H1 (cell line): Measurements from ENCODE around the gene PTHLH. TPM values are rescaled to one million over a fixed set of nuclear protein-coding genes. Genes with fewer than 3 reads are reported as not detected.

Experiments
- BRCA1 ChIP-seq: IDR thresholded peaks from 2 replicates; pipeline ENCODE4 v1.6.1; 2012; ENCODE audit warnings: low read depth, low read length, improper control_type of control experiment
- CTBP2 ChIP-seq: IDR thresholded peaks from 2 replicates; pipeline ENCODE4 v1.7.0; 2011; ENCODE audit warnings: borderline replicate concordance, mild to moderate bottlenecking, moderate library complexity, mixed read lengths, low read length; ENCODE audit not compliant: insufficient read depth, insufficient read length
- CTCF ChIP-seq, 3 experiments: IDR thresholded peaks; 1 replicate in 2 of 3; 2 replicates in 1 of 3; pipeline versions ENCODE4 v1.5.1 to v1.6.1; 2011; ENCODE audit warnings: low read length in 3 of 3, mild to moderate bottlenecking in 3 of 3, inconsistent platforms in 2 of 3, low read depth in 1 of 3, moderate library complexity in 1 of 3; ENCODE audit not compliant: insufficient read depth in 1 of 3; ENCODE audit errors: control extremely low read depth in 1 of 3
- EZH2 ChIP-seq: fragments of 200-600 bp; sonication (generic); IDR thresholded peaks from 2 replicates; pipeline ENCODE4 v1.7.1; 2012; ENCODE audit warnings: low read depth, mild to moderate bottlenecking, moderate library complexity, low read length, inconsistent platforms; ENCODE audit not compliant: severe bottlenecking
- KDM5A ChIP-seq: fragments of 200-600 bp; IDR thresholded peaks from 2 replicates; pipeline ENCODE4 v1.7.1; 2012; ENCODE audit warnings: mild to moderate bottlenecking, low read length, inconsistent platforms, mixed read lengths
- RXRA ChIP-seq: IDR thresholded peaks from 2 replicates; pipeline ENCODE4 v1.6.1; 2011; ENCODE audit warnings: low read depth, mild to moderate bottlenecking, low read length, moderate library complexity; ENCODE audit not compliant: insufficient read depth
- SIN3A ChIP-seq, 2 experiments: IDR thresholded peaks in 1 of 2; conservative IDR thresholded peaks in 1 of 2; 2 replicates each; pipeline ENCODE4 v1.6.1; 2011 to 2012; ENCODE audit warnings: low read length in 2 of 2, improper control_type of control experiment in 1 of 2, low read depth in 1 of 2, mild to moderate bottlenecking in 1 of 2
- SIRT6 ChIP-seq: IDR thresholded peaks from one replicate; pipeline ENCODE4 v1.7.1; 2012; ENCODE audit warnings: low read length, inconsistent platforms
- SIX5 ChIP-seq: IDR thresholded peaks from 2 replicates; pipeline ENCODE4 v1.6.1; 2011; ENCODE audit warnings: mild to moderate bottlenecking, low read depth, low read length
- TEAD4 ChIP-seq: IDR thresholded peaks from 2 replicates; pipeline ENCODE4 v1.6.1; 2012; ENCODE audit warnings: low read depth, low read length, inconsistent platforms, mixed read lengths
- polyA plus RNA-seq, 7 experiments: library from polyadenylated mRNA; depleted of rRNA in 3 of 7; stranded (reverse) in 5 of 7; unstranded in 2 of 7; fragments of >200 nt in 5 of 7; fragments of 200-250 nt in 2 of 7; gene quantifications; 1 replicate in 5 of 7; 2 replicates in 1 of 7; 4 replicates in 1 of 7; pipeline versions ENCODE4 v1.2.1 to v1.2.3, GENCODE V29; 2011 to 2013; ENCODE audit warnings: missing spikeins in 2 of 7, mixed read lengths in 2 of 7
- total RNA-seq: library from RNA; stranded (reverse); fragmentation: NEBNext Ultra II Directional; extraction: Animal tissue kit (Norgen Biotek cat#: 25700); gene quantifications from 2 replicates; pipeline ENCODE4 v1.2.1, GENCODE V29; 2021

PTHLH gene
- total and polyA plus RNA-seq, 2 of the 8 experiments (the other 6 are each of a cell fraction or from before 2014, with no cell fraction given): 0.32 TPM; not detected in 1

- no peak for TF ChIP-seq KDM5A
- TF ChIP-seq SIRT6: no peak
- no peak for TF ChIP-seq BRCA1
- no peak for TF ChIP-seq RXRA
- peak; percentile 85 for TF ChIP-seq EZH2
- no peak for TF ChIP-seq SIX5
- TF ChIP-seq CTCF (IDR thresholded peaks at IDR 0.05; ENCODE audit: control extremely low read depth in 1 of 3, insufficient read depth in 1 of 3, low read depth in 1 of 3, low read length in 3 of 3): no peak
- TF ChIP-seq CTBP2: peak; percentile 68
- no peak for TF ChIP-seq TEAD4
- TF ChIP-seq SIN3A (conservative IDR thresholded peaks at IDR 0.05 in 1 of 2, IDR thresholded peaks at IDR 0.05 in 1 of 2; ENCODE audit: low read depth in 1 of 2, low read length in 2 of 2): peak; percentile 79 to 80; a peak in 2 of 4 replicates
- TF ChIP-seq, all 59 proteins: peak for 9
Measured at GRCh38 chr12:27975222-27976136, 2.9 kb upstream of the PTHLH start (continued).
